NCI-H146 (cell line): ENCODE data around the gene APBB2.
"Not testable (repeated sequence)": the region's sequence is repeated elsewhere in the genome, so short reads cannot be mapped to it uniquely, and the experiment has no call there.

Experiments used
- DNase-seq: peaks from one replicate; lab custom pipeline; 2025; lab: John Stamatoyannopoulos, UW

The APBB2 gene

DNA sequence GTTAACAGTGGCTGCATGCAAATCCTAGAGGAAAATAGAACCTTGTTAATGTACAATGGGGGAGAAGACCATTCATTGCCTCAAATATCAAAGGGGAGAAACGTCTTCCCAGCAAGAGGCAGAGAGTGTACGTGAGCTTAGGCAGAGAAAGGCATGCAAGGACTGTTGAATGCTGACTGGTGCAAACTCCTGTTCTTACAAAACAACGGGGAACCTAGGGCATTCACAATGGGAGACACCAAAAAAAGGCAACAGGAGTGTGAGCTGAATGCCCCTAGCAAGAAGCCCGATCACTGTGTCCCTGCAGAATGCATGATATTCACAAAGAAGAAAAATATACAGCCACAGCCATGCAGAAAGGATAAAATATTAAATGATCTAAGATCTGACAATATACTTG is 279.7 kb downstream of the APBB2 start:
- no peak for DNase-seq

DNA sequence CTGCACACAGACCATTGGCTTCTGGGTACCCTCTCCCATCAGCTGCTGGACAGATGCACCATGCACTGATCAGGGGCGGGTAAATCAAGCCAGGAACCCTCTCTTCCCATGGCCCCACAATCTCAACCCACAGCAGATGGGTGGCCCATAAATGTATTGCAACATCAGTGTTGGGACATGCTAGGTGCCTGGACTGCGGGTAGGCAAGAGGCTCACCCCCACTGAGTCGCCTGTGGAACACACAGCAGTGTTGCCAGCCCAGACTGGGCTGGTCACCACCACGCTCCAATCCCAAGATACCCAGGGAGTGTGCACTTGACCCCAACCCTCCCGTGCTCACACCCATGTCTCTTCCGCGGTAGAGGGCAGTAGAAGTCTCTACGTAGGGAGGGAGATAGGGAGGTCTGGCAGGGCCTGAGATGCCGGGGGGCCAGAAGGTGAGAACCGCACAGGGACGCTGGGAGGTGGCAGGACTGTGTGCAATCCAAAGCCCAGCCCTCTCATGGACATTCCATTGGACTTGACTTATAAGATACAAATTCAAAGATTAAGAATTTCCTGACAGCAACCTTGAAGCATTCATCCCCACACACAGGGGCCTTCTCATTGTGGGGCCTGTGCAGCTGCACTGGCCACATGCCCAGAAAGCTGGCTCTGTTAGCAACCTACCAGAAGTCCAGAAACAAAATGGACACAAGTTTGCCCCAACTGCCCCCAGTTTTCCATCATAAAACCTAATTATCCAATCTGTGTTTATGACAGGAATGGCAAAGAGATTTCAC is 280.9 kb downstream of the APBB2 start:
- DNase-seq, result no peak

DNA sequence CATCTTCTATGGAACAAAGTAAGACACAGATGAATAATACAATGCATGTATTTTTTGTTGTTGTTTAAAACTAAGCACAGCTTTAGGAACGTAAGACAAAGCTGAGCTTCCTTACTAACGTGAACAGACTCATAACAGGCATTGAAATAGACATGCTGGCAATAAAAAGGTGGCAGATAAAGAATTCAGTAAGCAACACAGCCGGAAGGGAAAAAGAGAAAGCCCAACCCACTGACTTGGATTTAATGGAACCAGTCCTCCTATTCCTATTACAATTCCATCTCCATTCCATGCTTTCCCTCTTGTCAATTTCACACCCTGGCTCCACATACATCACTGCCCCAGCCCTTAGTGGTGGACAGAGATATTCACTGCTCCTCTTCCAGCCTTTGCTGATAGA is 282.5 kb downstream of the APBB2 start:
- DNase-seq, result peak; percentile 52

DNA sequence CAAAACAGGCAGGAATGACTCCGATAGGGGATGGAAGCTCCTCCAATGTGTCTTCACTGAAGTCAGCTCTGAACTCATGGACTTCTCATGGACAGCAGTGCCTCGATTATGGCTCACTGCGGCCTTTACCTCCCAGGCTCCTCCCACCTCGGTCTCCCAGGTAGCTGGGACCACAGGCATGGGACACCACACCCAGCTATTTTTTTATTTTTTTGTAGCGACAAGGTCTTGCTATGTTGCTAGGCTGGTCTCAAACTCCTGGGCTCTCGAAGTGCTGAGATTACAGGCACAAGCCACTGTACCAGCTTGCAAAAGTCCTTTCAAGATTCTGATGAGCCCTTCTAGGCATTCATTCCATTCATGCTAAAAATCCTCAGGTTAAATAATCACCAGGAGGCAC is 283.1 kb downstream of the APBB2 start:
- peak; percentile 81 for DNase-seq

- no peak for DNase-seq
Observed at GRCh38 chr4:40927074-40927473, 287.3 kb downstream of the APBB2 start.

- no peak for DNase-seq
Observed at GRCh38 chr4:40924793-40925117, 289.6 kb downstream of the APBB2 start.

DNA sequence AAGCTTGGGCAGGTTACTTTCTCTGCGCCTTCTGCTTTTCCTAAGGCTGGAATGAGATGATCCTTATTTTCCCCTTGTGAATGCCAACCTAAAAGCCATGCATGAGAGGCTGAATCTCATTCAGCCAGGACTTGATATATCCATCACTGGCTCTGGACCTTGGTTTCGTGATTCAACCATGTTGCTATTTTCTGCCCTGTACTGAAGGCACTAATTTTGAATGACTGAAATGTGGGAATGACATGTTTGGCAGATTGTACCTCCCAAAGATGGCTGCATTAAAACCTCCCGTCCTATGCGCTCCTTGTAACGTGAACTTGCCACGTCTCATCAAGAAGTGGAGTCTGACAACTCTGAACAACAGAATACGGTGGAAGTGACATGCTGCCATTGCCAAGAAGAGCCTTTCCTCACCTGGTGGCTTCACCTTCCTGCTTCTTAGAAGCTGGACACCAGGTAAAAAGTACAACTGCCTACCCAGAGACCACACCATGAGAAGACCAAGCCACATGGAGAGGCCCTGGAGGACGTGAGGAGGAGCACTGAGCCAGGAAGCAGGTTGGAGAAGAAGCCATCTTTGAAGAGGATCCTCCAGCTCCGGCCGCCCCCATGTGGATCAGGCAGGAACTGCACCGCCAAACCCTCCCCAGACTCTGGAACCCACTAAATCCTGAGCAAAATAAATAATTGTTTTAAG is 290.1 kb downstream of the APBB2 start:
- DNase-seq, result peak; percentile 40

DNA sequence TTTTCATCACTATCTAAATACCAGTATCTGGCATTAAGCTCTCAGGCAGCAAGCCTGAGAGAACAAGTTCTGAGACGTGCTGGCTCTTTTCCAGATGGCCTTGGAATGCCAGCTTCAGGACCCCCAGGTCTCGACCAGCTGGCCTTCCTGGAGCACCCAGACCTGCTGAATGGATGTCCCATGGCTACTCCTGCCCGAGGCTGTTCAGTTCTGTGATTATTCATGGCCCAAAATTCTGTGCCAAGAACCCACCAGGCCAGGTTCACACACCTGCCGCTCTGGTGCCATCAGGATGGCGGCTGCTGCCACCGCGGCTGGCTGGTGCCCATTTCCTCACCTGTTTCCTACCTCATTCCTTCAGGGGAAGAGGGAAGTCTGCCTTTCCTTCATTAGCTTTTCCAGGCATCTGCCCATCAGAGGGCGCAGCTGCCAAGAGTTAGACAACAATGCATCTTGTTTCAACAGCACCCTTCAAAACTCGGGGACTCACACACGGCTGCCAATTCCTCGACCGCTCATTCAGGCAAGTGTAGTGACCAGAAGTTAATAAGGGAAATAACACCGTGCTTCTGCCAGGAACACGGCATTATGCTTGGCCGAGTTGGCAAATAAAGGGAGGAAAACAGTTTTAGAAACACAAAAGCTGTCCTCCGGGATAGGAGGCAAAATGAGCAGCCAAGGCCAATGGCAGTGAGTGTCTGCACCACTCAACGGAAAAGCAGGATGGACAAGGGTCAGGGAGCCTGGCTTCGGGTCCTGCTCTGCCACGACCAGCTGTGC is 290.8 kb downstream of the APBB2 start:
- DNase-seq, result no peak

- DNase-seq, result not testable (repeated sequence)
Observed at GRCh38 chr4:40919976-40920375, 294.4 kb downstream of the APBB2 start.

- DNase-seq, result no peak
Observed at GRCh38 chr4:40918330-40918729, 296.0 kb downstream of the APBB2 start.

DNA sequence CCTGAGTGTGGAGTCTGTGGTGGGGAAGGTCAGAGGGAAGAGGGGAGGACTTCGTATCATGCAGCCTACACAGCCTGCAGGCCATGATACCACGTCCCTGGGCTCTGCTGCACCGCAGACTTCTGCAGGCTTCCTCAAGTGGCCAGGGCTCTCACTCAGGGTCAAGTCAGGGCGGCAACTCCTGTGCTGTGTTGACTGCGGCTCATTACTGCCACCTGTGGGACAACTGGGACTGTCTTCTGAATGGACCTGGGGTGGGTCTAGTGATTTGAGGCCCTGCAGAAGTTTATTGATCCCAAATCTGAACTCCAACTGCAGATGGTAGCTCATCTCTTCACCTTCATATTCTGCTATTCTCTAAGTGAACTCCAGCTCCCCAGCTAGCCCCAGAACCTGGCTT is 297.5 kb downstream of the APBB2 start:
- DNase-seq, result peak; percentile 22

GRCh38 chr4:40916218-40916555 is 298.2 kb downstream of the APBB2 start:
- DNase-seq, result no peak

- no peak for DNase-seq
Observed at GRCh38 chr4:40915318-40916217, 298.8 kb downstream of the APBB2 start.

DNA sequence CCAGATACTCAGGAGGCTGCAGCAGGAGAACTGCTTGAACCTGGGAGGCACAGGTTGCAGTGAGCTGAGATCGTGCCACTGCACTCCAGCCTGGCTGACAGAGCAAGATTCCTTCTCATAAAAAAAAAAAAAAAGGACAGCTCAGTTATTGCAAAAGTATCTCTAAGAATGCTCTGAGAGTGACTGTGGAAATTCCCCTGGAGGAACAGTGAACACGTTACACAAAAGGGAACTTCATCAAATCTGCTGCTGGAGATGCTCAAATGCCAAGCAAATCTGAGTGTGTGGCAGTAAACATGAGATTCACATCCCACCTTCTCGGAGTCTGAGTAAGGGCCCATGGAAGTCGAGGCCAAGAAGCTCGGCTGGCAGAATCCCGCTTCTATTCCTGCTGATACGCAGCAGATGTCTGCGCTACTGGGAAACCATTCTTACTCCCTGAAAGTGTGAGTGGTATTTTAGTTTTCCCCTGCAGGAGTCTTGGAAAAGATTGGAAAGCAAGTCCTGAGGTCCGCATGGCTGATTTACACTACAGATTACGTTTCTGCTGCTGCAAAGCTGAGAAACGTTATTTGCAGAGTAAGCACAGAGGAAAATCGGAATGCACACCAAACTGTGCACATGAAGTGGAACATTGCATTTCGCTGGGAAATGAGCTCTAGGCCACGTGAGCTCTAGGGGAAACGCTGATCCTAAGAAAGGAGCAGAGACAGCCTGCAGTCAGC is 301.7 kb downstream of the APBB2 start:
- no peak for DNase-seq

GRCh38 chr4:40910706-40911105 is 303.6 kb downstream of the APBB2 start:
- DNase-seq, result no peak

DNA sequence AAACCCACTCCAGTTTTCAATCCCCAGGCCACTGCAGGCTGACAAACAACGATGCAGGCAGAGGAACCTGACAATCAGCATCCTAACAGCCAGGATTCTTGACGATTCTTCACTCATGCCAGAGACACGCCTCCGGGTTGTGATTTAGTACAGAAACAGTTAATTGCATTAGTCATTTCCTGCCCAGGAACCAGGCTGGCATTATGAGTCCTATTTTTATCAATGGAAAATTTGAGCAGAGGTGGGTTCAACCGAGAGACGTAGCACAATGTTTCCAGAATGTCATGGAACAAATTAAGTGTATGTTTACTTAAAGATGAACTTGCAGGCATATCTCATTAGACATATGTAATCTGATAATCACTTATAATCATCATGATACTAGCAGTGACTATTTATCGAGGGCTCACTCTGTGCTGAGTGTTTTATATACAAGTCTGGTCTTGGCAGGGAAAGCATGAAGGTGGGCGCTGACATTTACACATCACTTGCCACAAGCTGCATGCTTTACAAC is 304.9 kb downstream of the APBB2 start:
- DNase-seq, result no peak

- peak; percentile 60 for DNase-seq
Observed at GRCh38 chr4:40908702-40909362, 305.5 kb downstream of the APBB2 start.

DNA sequence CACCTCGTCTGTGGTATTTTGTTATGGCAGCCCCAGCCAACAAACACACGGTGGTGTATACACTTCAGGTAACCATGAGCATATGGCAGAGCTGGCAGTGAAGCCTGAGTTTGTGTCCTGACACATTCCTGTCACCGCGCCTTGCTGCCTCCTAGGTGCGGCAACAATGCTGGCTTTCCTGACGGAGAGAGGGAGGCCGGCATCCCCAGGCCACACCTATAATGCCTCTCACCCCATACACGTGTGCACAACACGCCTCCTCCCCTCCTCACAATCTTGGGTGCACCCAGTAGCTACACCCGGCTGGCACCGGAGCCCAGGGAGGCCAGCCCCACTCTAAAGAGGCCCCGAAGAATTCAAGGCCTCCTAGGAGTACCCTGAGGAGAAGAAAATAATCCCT is 306.0 kb downstream of the APBB2 start:
- no peak for DNase-seq

GRCh38 chr4:40905414-40905813 is 308.9 kb downstream of the APBB2 start:
- no peak for DNase-seq

- DNase-seq, result not testable (repeated sequence)
Observed at GRCh38 chr4:40900531-40900930, 313.8 kb downstream of the APBB2 start.
